Measurements from ENCODE around the gene CENPP. TPM values are rescaled to one million over a fixed set of nuclear protein-coding genes. Genes with fewer than 3 reads are reported as not detected.

The CENPP gene
- total RNA-seq, 4 donors from 2014 or later = 0.88 to 12.0 (median 4.3) TPM

DNA sequence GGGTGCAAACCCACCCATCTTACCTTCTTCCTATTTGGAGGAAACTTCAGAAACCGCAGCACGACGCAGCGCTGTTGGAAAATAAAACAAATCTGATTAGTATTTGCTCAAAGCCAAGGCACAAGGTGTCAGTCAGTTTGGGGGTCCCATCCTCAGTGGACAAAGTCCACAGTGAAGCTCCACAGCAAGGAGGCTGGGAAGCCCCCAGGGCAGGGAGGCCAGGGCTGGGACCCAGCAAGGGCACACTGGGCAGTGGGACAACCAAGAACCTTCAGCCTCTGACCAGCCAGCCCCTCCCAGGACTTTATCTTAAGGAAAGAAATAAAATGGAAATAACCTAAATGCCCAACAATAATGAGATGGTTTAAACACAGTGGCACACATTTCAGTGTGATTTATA lies 332.9 kb downstream of the CENPP start:
- Histone ChIP-seq H3K27me3 (no peaks in the 10 kb centered on the region), H3K4me1 (no peaks in the 10 kb centered on the region), H3K9me3 (no peaks in the 10 kb centered on the region), H3K27ac (no peak overlapping the region), H3K4me3 (no peak overlapping the region), H3K36me3 (no peaks in the 10 kb centered on the region)
- TF ChIP-seq, protein P1, sequence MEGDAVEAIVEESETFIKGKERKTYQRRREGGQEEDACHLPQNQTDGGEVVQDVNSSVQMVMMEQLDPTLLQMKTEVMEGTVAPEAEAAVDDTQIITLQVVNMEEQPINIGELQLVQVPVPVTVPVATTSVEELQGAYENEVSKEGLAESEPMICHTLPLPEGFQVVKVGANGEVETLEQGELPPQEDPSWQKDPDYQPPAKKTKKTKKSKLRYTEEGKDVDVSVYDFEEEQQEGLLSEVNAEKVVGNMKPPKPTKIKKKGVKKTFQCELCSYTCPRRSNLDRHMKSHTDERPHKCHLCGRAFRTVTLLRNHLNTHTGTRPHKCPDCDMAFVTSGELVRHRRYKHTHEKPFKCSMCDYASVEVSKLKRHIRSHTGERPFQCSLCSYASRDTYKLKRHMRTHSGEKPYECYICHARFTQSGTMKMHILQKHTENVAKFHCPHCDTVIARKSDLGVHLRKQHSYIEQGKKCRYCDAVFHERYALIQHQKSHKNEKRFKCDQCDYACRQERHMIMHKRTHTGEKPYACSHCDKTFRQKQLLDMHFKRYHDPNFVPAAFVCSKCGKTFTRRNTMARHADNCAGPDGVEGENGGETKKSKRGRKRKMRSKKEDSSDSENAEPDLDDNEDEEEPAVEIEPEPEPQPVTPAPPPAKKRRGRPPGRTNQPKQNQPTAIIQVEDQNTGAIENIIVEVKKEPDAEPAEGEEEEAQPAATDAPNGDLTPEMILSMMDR (IDR thresholded peaks at IDR 0.05) = no peak
- TF ChIP-seq POLR2A (IDR thresholded peaks at IDR 0.05) = no peak
- intact Hi-C loops (cut with DNase I; ENCODE audit: low total_unique reads) = no loop called here
- DNase-seq = no peak

GRCh38 chr9:92659601-92660000 lies 333.8 kb downstream of the CENPP start:
- TF ChIP-seq, protein P1 (IDR thresholded peaks at IDR 0.05) = no peak
- no peak for TF ChIP-seq POLR2A (IDR thresholded peaks at IDR 0.05)
- no peaks in the 10 kb centered on the region for H3K36me3 ChIP-seq

DNA sequence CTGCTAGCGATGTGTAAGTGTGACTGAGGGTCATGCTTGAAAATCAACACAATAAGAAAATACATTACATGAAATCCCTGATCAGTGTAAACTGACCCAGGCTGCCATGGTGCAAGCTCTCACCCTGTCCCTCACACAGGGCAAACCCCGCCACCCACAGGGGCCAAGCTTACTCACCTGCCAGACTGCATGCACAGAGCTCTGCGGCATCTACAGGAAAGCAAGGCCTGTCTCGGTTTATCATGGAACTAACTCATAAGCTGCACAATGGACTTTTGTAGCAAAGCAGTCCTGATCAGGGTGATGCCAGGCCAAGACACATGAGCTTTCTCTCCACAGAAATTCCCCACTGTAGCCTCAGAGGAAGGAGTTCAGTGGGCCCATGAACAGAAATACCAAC lies 334.5 kb downstream of the CENPP start:
- Histone ChIP-seq H3K36me3 (no peaks in the 10 kb centered on the region), H3K27ac (no peak overlapping the region), H3K4me3 (no peak overlapping the region), H3K4me1 (no peaks in the 10 kb centered on the region), H3K9me3 (no peaks in the 10 kb centered on the region), H3K27me3 (no peaks in the 10 kb centered on the region)
- no peak for DNase-seq
- no peak for TF ChIP-seq POLR2A (IDR thresholded peaks at IDR 0.05)
- TF ChIP-seq, protein P1 (IDR thresholded peaks at IDR 0.05) = no peak
- intact Hi-C loops (cut with DNase I; ENCODE audit: low total_unique reads) = no loop called here

More at GRCh38 chr9:92659601-92660000, 333.8 kb downstream of the CENPP start:
- Histone ChIP-seq H3K4me1 (no peaks in the 10 kb centered on the region), H3K9me3 (no peaks in the 10 kb centered on the region), H3K4me3 (no peak overlapping the region), H3K27ac (no peak overlapping the region), H3K27me3 (no peaks in the 10 kb centered on the region)
- no peak for DNase-seq
- intact Hi-C loops (cut with DNase I; ENCODE audit: low total_unique reads) = no loop called here

GRCh38 chr9:92661127-92661526 lies 335.4 kb downstream of the CENPP start:
- intact Hi-C loops (cut with DNase I; ENCODE audit: low total_unique reads) = no loop called here
- H3K36me3 ChIP-seq = no peaks in the 10 kb centered on the region
- H3K27me3 ChIP-seq = no peaks in the 10 kb centered on the region
- no peak overlapping the region for H3K4me3 ChIP-seq
- no peak for TF ChIP-seq POLR2A (IDR thresholded peaks at IDR 0.05)
- TF ChIP-seq, protein P1 (IDR thresholded peaks at IDR 0.05) = no peak
- no peaks in the 10 kb centered on the region for H3K4me1 ChIP-seq
- no peak overlapping the region for H3K27ac ChIP-seq
- H3K9me3 ChIP-seq = no peaks in the 10 kb centered on the region
- no peak for DNase-seq

DNA sequence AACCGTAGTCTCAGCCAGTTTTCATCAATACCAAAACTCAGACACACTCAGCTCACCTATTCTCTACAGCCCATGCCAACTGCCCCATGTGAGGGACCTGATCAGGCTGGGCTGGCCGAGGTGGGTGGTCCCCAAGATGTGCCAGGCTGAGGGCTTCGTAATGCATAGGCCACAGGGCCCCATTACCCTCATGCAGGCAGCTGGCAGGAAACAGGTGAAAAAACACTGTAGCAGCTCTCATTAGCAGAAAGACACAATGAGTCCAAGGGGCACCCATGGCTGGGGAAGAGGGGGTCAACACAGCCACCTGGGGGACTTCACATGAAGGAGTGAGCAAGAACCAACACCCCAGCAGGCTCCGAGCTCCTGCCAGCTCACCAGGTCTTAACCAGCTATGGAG lies 336.0 kb downstream of the CENPP start:
- intact Hi-C loops (cut with DNase I; ENCODE audit: low total_unique reads) = no loop called here
- DNase-seq = no peak

More for the DNA sequence above, 336.0 kb downstream of the CENPP start:
- Histone ChIP-seq H3K27me3 (no peaks in the 10 kb centered on the region), H3K9me3 (no peaks in the 10 kb centered on the region), H3K4me1 (no peaks in the 10 kb centered on the region), H3K36me3 (no peaks in the 10 kb centered on the region), H3K4me3 (no peak overlapping the region), H3K27ac (no peak overlapping the region)
- TF ChIP-seq POLR2A (IDR thresholded peaks at IDR 0.05) = no peak
- TF ChIP-seq, protein P1 (IDR thresholded peaks at IDR 0.05) = no peak
